Measurements from ENCODE around the gene BOD1.

BOD1 gene

DNA sequence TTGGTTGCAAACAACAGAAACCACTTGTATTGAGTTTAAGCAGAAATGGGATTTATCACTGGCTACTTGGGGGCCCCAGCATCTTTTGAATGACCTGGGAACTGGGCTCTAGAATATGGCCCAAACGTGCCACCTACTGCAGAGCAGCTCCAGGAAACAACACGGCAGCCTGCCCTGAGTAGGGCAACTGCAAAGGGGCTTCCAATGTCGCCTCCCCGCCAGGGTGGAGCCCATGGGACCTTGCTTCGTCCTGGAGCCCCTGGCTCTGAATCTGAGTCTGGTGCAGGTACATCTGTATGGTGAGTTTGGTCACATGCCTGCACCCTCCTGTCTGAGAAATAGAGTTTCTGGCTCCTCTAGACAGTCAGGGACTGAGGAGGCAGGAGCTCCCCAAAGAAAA lies 38.6 kb downstream of the BOD1 start:
- FAIRE-seq = no peak

DNA sequence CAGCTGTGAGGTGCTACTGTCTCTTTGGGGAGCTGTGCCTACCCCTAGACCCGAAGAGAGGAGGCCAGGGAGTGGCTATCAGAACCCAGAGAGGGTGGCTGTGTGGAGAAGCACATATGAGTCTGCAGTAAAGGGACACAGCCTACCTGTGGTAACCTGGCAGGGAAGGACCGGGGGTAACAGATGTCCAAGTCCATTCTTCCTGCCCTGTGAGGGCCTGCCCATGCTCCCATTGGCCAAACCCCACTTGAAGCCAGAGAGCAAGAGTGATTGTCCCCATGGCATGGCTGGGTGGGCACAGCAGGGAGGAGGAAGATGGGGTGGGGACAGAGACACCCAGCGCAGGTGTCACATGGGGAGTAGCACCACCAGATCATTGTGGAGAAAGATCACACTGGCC lies 39.3 kb downstream of the BOD1 start:
- FAIRE-seq (no peak), DNase-seq (ENCODE audit: low spot score) (no peak)

More for the DNA sequence above, 38.6 kb downstream of the BOD1 start:
- DNase-seq (ENCODE audit: low spot score) = no peak

DNA sequence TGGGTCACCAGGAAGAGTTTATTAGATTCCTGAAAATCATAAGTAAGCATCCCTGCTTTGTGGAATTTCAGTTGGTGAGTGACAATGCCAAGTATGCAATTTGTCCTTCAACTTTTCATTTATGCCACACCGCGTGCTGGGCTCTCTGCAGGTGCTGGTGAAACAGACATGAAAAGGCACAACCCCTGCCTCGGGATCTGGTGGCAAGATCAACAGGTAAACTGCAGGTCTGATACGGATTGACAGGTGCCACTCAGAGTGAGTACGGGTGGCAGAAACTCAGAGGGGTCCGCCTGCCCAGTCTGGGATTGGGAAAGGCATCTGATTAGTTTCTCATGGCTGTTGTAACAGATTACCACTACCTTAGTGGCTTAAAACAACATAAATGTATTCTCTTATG lies 40.5 kb downstream of the BOD1 start:
- DNase-seq (ENCODE audit: low spot score) (no peak), FAIRE-seq (no peak)

DNA sequence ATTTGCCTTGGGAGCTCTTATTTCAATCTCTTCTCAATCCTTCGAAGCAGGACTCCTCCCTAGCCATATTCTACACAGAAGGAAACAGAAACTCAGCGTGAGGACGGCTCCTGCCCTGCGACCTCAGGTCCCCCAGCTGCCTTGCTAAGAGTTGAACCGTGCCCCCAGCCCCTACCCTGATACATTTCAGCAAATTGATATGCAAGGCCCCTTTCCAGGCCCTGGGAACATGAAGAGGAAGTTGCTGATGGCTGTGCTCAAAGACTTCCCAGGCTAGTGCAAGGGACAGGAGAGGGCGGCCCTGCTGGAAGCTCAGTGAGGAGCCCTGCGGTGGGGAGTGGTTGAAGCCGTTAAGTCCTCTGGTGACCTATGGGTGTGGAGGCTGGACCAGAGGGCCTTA lies 41.5 kb downstream of the BOD1 start:
- FAIRE-seq = no peak
- no peak for DNase-seq (ENCODE audit: low spot score)

DNA sequence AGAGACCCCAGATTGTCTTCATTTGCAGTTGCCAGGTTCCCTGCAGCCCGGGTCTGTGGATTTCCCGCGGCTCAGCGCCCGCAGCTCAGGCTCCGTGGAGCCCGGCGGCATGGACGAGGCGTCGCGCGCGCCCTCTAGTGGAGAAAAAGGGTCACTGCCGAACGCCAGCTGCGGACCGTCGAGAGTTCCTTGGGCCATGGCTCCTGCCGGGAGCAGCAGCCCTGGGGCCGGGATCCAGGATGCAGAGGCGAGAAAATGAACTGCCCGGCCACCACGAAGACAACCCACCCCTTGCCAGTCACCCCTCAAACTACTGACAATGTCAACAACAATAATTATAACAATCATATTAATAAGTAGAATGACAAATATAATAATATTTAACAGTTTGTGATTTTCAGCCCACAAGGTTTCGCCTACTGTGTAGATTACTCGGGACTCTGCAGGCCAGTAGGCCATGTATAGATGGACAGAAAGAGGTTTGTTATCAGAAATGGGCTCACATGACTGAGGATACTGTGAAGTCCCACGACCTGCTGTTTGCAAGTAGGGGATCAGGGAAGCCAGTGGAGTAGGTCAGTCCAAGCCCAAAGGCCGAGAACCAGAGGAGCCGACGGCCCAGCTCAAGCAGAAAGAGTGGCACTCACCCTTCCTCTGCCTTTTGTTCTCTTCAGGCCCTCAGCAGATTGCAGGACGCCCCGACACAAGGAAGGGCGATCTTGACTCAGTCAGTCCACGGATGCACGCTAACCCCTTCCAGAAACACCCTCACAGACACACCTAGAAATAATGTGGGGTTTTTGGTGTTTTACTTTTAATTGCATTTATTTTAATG lies 43.1 kb downstream of the BOD1 start:
- DNase-seq (ENCODE audit: low spot score) = peak; percentile 49

DNA sequence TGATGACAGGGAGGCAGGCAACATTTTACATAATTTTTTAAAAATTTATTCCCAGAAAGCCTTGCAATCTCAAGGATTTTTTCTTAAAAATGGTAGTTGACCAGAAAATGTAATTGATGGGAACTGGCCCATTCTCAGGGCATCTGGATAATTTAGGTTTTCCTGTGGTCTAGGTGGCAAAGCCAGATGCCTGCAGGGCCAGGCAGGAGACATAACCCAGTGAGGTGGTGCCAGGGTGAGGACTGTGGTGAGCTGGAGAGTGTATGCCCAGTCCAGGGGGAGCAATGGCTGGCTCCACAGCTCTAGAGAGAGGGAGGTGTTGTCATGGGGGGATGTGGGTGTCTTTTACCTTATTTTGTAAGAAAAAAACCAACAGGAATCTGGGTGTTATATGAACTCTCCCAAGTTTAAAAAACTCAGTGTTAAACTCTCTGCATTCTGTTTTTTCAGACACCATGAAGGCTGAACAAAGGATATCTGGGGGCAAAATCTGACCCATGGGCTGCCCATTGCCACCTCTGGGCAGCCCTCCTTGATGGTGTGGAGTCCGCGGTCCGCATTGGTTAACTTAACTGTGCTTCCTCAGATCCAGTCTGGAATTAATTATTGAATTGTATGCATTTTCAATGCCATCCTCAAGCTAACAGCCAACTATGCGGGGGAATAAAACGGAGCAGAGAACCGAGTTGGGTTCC lies 43.9 kb downstream of the BOD1 start:
- no peak for DNase-seq (ENCODE audit: low spot score)
- FAIRE-seq = no peak

More for the DNA sequence above, 43.1 kb downstream of the BOD1 start:
- FAIRE-seq = no peak

DNA sequence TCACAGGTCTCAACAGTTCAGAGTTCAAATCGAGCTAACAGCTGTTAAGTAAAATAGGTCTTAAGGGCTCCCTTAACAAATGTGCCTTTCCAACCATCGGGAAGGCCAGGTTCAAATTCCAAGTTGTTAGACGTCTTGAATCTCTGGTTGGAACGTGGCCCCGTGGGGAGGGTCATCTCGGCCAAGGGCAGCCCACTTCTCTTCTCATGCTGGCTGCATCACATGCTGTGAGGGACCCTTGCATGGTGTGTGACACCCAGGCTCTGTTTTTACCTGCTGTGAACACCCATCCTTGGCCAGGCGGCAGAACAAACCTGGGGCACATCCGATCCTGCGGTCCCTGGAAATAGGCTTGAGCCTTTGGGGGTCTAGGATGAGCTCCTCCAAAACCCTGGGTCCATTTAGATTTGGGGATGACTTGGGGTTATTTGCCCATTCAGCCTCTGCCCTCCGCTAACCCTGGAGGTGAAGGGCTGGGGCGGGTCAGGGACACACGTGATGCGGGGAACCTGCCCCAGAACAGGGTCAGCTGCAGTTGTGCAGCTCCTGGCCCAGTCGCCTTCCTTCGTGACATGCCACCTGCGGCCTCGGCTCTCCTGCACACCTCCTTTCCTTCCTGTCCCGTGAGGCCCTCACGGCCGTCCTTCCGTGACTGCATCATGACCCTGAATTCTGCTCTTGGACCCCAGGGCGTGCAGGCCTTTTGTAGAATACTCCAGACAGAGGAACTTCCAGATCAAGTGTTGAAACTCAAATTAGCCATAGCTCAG lies 45.9 kb downstream of the BOD1 start:
- no peak for FAIRE-seq
- DNase-seq (ENCODE audit: low spot score) = no peak

DNA sequence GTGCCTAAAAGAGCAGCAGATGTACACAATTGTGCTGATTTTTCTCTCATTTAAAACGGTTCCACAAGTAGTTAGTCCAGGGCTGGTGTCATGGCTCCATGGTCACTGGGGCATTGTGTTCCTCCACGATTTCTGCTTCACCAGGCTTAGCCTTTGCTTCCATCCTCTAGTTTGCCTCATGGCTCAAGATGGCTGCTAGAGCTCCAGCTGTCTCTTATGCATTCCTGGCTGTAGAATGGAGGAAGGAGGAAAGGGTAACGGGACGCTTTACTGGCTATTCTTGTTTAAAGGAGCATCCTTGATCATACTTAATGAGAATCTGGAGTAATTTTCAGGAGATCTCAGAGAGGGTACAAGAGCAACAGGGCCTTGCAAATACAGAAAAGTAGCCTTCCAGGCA lies 47.7 kb downstream of the BOD1 start:
- FAIRE-seq (no peak), DNase-seq (ENCODE audit: low spot score) (no peak)

DNA sequence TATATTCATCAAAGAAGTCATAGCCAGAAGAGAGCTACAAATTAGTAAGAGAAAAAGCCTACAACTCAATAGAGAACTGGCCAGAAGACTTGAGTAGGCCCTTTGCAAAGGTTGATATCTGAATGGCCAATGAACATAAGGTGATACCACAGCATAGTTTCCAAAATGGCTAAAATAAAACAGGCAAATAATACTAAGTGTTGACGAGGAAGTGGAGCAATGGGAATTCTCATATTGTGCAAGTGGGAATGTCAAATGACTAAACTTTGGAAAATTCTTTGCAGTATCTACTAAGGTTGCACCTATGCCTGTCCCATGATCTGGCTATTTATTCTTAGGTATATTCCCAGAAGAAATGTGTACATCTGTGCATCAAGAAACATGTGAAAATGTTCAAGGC lies 48.3 kb downstream of the BOD1 start:
- no peak for DNase-seq (ENCODE audit: low spot score)
- no peak for FAIRE-seq

DNA sequence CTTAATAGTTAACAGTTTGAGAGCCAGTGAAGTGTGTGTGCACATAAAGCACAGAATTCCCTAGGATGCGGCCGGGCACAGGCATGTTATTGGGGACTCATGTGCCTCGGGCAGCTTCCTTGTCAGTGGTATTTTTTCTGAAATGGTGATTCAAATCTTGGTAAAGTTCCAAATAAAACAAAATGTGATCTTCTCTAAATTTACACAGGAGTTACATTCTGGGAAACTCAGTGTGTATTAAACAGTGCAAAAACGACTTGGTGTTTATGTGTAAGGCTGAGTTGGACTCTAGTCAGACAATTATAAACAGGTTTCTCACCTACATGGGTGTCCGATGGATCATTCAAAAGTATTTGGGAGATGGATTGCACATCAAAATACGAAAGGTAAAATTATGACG lies 48.9 kb downstream of the BOD1 start:
- FAIRE-seq (no peak), DNase-seq (ENCODE audit: low spot score) (no peak)

DNA sequence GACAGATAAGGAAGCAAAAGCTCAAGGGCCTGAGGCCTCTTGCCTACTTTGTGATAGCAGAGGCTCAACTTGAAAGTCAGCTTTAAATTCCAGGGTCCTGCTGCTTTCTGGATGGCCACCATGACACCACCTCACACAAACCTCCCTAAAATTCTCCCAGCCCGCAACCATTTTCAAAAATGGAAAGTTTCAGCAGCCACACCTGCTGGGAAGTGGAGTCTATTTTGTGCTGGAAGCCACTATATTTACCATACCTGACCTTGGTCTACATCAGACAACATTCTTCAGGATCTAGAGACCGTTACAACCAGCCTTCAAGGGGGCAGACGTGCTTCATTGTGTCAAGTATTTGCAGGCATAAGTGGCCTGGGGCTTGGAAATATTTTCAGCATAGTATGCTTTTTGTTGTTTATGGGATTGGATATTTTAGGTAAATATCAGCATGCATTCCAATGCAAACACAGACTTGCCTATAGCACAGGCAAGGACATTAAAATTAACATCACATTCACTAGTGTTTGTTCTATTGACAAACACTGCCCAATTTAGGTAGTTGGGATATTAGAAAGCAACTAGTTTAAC lies 50.9 kb downstream of the BOD1 start:
- no peak for FAIRE-seq
- DNase-seq (ENCODE audit: low spot score) = no peak

DNA sequence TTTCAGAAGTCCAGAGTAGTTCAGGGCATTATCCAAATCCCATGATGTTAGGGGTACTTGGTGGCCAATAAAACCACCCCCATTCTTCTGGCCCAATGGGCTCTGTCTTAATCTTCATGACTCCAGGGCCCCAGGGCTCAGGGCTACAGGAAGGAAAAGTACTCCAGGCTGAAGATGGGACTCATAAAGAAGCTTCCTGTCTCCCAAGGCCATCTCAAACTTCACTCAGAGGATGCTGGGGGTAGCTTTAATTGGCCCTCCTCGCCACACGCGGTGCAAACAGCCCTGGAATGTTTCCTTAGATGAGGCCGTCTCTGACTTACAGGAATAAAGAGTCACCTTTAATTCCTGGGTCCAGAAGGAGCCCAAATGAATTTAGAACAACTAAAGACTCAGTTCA lies 52.3 kb downstream of the BOD1 start:
- FAIRE-seq (no peak), DNase-seq (ENCODE audit: low spot score) (no peak)

DNA sequence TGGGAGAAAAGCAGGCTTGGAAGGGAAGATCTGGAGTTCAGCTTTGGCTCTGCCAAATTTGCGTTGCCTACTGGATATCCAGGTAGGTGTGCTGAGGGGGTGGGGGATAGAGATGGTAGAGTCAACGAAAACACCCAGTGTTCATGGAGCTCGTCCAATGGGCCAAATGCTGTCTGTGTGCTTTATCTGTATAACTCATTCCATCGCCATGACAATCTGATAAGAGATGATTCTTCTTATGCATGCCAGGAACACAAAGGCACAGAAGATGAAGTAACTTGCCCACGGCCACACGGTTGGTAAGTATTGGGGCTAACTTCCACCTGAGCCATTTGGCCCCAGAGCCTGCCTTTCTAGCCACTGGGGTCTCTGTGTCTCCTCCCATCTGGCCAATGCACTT lies 53.2 kb downstream of the BOD1 start:
- no peak for FAIRE-seq

DNA sequence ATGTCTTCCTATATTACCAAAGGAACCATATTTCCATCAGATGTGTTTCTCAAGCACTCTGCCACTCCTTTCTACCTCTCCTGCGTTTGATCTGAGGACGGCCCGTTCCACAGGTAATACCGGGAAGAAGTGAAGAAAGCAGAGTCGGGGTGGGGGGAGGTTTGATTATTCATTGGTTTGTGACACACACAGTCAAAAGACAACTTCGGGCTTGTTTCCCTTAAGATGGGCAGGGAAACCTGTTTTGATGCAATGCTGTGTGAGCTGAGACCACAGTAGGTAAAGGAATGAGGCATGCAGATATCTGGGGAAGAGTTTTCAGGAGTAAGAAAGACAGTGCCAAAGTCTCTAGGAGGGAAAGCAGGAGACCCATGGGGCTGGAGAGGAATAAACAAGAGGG lies 54.0 kb downstream of the BOD1 start:
- no peak for DNase-seq (ENCODE audit: low spot score)
- FAIRE-seq = no peak

More for the DNA sequence above, 53.2 kb downstream of the BOD1 start:
- DNase-seq (ENCODE audit: low spot score) = no peak
